Measurements from ENCODE around the gene NFATC4. TPM values are rescaled to one million over a fixed set of nuclear protein-coding genes. Genes with fewer than 3 reads are reported as not detected.

The NFATC4 gene
- total RNA-seq, 4 donors from 2014 or later, result 20.9 to 33.5 (median 26.1) TPM

- no peak for TF ChIP-seq CTCF (IDR thresholded peaks at IDR 0.05; ENCODE audit: low read depth)
These were observed 43.7 kb downstream of the NFATC4 start for GRCh38 chr14:24411443-24412389.

GRCh38 chr14:24414077-24414476 lies 46.1 kb downstream of the NFATC4 start:
- TF ChIP-seq CTCF (IDR thresholded peaks at IDR 0.05; ENCODE audit: low read depth), result no peak

GRCh38 chr14:24414732-24415420 lies 46.9 kb downstream of the NFATC4 start:
- TF ChIP-seq CTCF (IDR thresholded peaks at IDR 0.05; ENCODE audit: low read depth), result no peak

GRCh38 chr14:24415421-24416253 lies 47.7 kb downstream of the NFATC4 start:
- TF ChIP-seq CTCF (IDR thresholded peaks at IDR 0.05; ENCODE audit: low read depth), result no peak

- TF ChIP-seq CTCF (IDR thresholded peaks at IDR 0.05; ENCODE audit: low read depth), result no peak
These were observed 48.4 kb downstream of the NFATC4 start for GRCh38 chr14:24416254-24416931.

- TF ChIP-seq CTCF (IDR thresholded peaks at IDR 0.05; ENCODE audit: low read depth), result no peak
These were observed 49.1 kb downstream of the NFATC4 start for GRCh38 chr14:24416932-24417619.

Measured in subcutaneous adipose tissue (tissue), 4 donors.